Measurements from ENCODE around the gene FAIM2. TPM values are rescaled to one million over a fixed set of nuclear protein-coding genes. Genes with fewer than 3 reads are reported as not detected.

FAIM2 gene
- total and polyA plus RNA-seq, 9 donors: 3.6 to 16.1 (median 8.2) TPM

DNA sequence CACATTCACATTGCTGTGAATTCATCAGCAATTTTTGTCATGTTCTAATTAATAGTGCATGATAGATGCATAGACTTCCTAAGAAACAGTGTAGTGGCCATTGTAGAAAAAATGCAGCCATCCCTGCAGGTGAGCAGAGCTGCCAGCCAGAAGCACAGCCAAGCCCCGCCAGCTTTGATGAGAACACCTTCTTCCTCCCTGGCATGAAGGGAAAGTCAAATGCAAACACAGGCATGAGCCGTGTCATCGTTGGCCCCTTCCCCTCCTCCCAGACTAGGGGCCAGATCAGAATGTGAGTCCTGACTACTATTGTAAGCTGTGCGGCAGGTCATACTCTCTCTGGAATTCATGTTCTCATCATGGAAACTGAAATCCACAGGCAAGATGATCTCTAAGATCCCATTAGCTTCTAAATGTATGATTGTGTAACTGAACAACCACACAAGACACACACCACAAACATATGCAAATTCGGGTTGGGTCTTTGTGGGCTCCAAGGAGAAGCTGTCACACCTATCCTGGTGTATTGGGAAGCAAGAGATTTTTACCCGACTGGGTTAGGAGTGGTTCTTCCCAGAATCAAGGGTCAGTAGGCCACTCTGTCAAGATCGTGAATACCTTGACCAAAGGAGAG is 44.0 kb upstream of the FAIM2 start:
- 78% methylated on average over 3 of the region's 7 CpGs for WGBS (ENCODE audit: insufficient coverage)

DNA sequence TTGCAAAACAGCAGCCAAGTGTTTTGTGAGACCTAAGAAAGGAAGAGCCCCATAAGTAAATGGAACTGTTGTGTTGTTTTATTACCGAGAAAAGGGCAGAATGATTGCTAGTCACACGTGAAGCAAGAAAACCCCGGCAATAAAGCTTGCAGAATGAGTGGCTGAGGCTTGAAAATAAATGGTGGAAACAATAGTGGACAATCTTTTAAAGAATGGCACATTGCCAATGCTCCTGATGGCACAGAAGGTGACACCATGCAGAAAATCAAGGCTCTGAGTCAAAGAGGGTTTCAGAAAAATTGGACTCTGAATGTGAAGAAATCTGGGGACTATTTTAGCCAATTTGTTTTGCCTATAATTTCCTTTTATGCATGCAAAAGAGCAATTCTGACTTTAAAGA is 42.8 kb upstream of the FAIM2 start:
- WGBS (ENCODE audit: insufficient coverage): 61% methylated on average over 3 of the region's 3 CpGs
- DNase-seq: no peak
- H3K36me3 ChIP-seq (ENCODE audit: control insufficient read depth, insufficient read depth, low read length): no peaks in the 10 kb centered on the region
- no peak overlapping the region for H3K4me3 ChIP-seq (ENCODE audit: low read length)
- H3K27me3 ChIP-seq (ENCODE audit: control insufficient read depth, insufficient read depth, low read length): peaks cover 23% of the 10 kb centered on the region
- no peaks in the 10 kb centered on the region for H3K9me3 ChIP-seq (replicated peaks; ENCODE audit: control insufficient read depth, low read depth, low read length)
- H3K27ac ChIP-seq (ENCODE audit: low read length): no peak overlapping the region
- peaks cover 2% of the 10 kb centered on the region for H3K4me1 ChIP-seq (ENCODE audit: control insufficient read depth, insufficient read depth, low read length)

More for the DNA sequence above, 44.0 kb upstream of the FAIM2 start:
- Histone ChIP-seq H3K27me3 (ENCODE audit: control insufficient read depth, insufficient read depth, low read length) (peaks cover 25% of the 10 kb centered on the region), H3K27ac (ENCODE audit: low read length) (no peak overlapping the region), H3K9me3 (replicated peaks; ENCODE audit: control insufficient read depth, low read depth, low read length) (no peaks in the 10 kb centered on the region), H3K4me3 (ENCODE audit: low read length) (no peak overlapping the region), H3K36me3 (ENCODE audit: control insufficient read depth, insufficient read depth, low read length) (no peaks in the 10 kb centered on the region), H3K4me1 (ENCODE audit: control insufficient read depth, insufficient read depth, low read length) (peaks cover 2% of the 10 kb centered on the region)
- DNase-seq: no peak

DNA sequence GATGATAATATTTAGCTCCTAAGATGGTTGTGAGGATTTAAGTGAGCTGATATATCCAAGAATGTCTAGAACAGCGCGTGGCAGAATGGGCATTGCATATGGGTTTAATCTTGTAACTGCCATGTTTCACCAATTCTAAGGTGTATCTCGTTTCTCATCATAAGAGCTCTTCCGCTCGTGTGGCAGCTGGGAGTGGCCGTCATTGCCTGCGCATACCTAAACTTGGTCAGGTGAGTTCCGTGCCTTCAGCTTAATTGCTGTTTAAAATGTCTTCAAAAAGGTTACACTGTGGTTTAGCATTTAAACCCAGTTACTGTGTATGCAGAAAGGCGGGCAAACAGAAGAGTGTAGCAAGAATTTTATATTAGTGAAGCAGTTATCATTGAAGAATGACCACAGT is 42.4 kb upstream of the FAIM2 start:
- H3K4me3 ChIP-seq (ENCODE audit: low read length): no peak overlapping the region
- no peaks in the 10 kb centered on the region for H3K9me3 ChIP-seq (replicated peaks; ENCODE audit: control insufficient read depth, low read depth, low read length)
- H3K27ac ChIP-seq (ENCODE audit: low read length): no peak overlapping the region
- H3K4me1 ChIP-seq (ENCODE audit: control insufficient read depth, insufficient read depth, low read length): peaks cover 2% of the 10 kb centered on the region
- no peaks in the 10 kb centered on the region for H3K36me3 ChIP-seq (ENCODE audit: control insufficient read depth, insufficient read depth, low read length)
- H3K27me3 ChIP-seq (ENCODE audit: control insufficient read depth, insufficient read depth, low read length): peaks cover 22% of the 10 kb centered on the region
- WGBS (ENCODE audit: insufficient coverage): 89% methylated on average over 9 of the region's 9 CpGs
- no peak for DNase-seq

DNA sequence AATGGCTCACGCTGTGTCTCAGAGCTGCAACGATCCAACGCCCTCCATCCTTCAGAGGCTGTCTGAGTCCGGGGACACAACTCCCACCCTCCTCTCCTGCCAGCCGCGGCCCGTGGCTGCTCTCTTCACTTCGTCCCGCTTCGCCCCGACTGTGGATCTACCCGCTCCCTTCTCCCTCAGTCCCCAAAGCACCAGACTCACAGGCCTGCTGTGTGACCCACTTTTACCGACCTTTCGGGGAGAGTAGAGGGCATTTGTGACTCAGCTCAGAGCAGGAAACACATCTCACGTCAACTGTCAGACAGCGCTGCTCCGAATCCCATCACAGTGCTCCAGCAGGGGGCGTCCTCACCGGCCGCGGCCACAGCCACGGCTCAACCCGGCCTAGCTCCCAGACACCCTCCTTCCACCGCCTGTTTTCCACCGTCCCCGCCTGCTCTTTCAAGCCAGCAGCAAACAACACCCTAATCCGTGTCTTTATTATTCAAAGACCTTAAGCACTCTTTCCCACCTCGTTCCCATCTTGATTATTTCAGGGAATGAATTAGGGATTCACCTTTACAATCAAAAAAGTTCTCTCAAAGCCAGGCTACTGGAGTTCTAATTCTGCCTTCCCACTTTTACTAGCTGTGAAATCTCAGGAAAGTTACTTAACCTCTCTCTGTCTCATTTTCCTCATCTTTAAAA is 41.8 kb upstream of the FAIM2 start:
- WGBS (ENCODE audit: insufficient coverage): 2% methylated on average over 20 of the region's 28 CpGs
- DNase-seq: peak; percentile 77
- Histone ChIP-seq H3K9me3 (replicated peaks; ENCODE audit: control insufficient read depth, low read depth, low read length) (no peaks in the 10 kb centered on the region), H3K4me3 (ENCODE audit: low read length) (peak overlapping the region; percentile 19), H3K27ac (ENCODE audit: low read length) (no peak overlapping the region), H3K36me3 (ENCODE audit: control insufficient read depth, insufficient read depth, low read length) (no peaks in the 10 kb centered on the region), H3K27me3 (ENCODE audit: control insufficient read depth, insufficient read depth, low read length) (peaks cover 19% of the 10 kb centered on the region), H3K4me1 (ENCODE audit: control insufficient read depth, insufficient read depth, low read length) (peaks cover 2% of the 10 kb centered on the region)

DNA sequence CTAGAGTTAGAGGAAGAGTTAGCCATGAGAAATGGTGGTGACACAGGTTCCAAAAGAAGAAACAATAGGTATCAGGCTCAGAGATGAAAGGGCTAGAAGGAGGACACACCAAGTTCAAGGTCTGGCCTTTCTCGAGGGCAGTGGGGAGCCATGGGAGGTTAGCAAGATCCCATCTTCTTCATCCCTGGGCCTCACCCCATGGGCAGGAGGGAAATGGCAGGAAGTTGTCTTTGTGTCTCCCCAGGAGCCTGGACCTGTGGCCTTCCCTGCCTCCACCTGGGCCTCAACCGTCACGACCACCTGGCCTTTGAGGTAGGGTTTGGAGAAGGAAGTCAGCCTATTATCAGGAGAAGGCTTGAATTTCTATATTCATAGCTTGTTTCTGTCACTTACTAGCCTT is 41.0 kb upstream of the FAIM2 start:
- Histone ChIP-seq H3K4me3 (ENCODE audit: low read length) (no peak overlapping the region), H3K27me3 (ENCODE audit: control insufficient read depth, insufficient read depth, low read length) (peaks cover 19% of the 10 kb centered on the region), H3K36me3 (ENCODE audit: control insufficient read depth, insufficient read depth, low read length) (no peaks in the 10 kb centered on the region), H3K4me1 (ENCODE audit: control insufficient read depth, insufficient read depth, low read length) (peaks cover 2% of the 10 kb centered on the region), H3K27ac (ENCODE audit: low read length) (no peak overlapping the region), H3K9me3 (replicated peaks; ENCODE audit: control insufficient read depth, low read depth, low read length) (no peaks in the 10 kb centered on the region)
- WGBS (ENCODE audit: insufficient coverage): no CpG with 5 or more reads among the region's 3 CpGs
- DNase-seq: no peak

DNA sequence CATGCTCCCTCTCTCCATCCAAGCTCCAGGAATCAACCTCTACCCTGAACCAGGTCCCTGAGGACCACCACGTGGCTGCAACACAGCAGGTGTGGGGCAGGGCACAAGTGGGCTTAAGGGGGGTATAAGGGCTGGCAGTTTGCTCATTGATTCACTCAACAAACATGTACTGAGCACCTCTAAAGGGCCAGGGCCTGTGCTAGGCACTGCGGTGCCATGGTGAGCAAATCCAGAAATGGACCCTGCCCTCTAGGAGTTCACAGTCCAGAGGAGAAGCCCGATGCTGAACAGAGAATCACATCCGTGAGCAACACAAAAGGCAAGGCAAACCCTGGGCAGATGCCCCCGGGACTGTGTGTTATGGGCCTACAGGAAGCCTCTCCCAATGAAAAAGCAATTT is 40.3 kb upstream of the FAIM2 start:
- Histone ChIP-seq H3K27ac (ENCODE audit: low read length) (no peak overlapping the region), H3K4me3 (ENCODE audit: low read length) (no peak overlapping the region), H3K4me1 (ENCODE audit: control insufficient read depth, insufficient read depth, low read length) (peaks cover 2% of the 10 kb centered on the region), H3K27me3 (ENCODE audit: control insufficient read depth, insufficient read depth, low read length) (peaks cover 16% of the 10 kb centered on the region), H3K9me3 (replicated peaks; ENCODE audit: control insufficient read depth, low read depth, low read length) (no peaks in the 10 kb centered on the region), H3K36me3 (ENCODE audit: control insufficient read depth, insufficient read depth, low read length) (no peaks in the 10 kb centered on the region)
- DNase-seq: no peak
- 93% methylated on average over 4 of the region's 5 CpGs for WGBS (ENCODE audit: insufficient coverage)

DNA sequence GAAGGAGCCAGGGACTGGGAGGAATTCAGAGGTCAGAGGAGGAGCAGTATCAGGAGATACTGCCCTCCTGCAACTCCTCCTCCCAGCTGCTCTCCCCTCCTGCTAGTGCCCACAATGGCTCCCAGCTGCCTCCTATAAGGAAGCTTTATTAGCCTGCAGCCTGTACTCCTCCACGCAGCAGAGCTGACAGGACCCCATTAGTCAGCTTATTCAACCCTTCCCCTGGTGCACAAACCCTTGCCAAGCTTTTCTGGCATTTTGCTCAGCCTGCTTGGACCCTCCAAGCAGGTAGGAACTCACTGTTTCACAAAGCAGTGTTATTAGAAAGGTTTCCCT is 39.9 kb upstream of the FAIM2 start:
- 60% methylated on average over 1 of the region's 1 CpG for WGBS (ENCODE audit: insufficient coverage)
- Histone ChIP-seq H3K4me3 (ENCODE audit: low read length) (no peak overlapping the region), H3K27me3 (ENCODE audit: control insufficient read depth, insufficient read depth, low read length) (peaks cover 16% of the 10 kb centered on the region), H3K9me3 (replicated peaks; ENCODE audit: control insufficient read depth, low read depth, low read length) (no peaks in the 10 kb centered on the region), H3K4me1 (ENCODE audit: control insufficient read depth, insufficient read depth, low read length) (peaks cover 2% of the 10 kb centered on the region), H3K27ac (ENCODE audit: low read length) (no peak overlapping the region), H3K36me3 (ENCODE audit: control insufficient read depth, insufficient read depth, low read length) (no peaks in the 10 kb centered on the region)
- no peak for DNase-seq

DNA sequence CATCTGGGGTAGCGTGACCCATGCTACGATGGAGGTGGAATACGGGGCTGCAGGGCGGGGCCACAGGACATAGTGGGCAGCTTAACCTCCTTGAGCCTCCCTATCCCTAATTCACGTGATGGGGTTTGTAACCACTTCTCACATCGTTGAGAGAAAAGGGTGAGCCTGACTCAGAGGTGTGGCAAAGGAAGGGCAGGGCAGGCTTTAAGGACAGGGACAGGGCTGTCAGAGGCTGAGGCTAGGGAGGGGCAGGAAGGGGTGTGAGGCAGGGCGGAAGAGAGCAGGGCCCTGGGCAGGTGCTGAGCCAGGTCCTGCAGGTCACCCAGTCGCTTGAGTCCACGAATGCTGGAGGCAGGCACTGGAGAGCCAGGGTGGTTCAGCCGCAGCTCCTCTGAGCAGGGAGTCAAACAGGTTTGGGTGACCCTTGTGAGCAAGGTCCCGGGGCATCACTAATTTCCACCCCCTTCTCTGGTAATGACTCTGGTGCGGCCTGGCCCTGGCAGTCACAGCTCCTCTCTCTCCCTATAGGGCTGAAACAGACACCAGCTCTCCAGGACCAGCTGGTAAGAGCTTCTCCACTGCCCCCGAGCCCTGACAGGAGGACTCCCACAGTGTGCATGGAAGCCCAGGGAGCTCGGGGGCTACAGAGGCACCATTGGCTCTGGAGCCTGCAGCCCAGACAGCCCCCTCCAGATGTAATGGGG is 39.4 kb upstream of the FAIM2 start:
- WGBS (ENCODE audit: insufficient coverage): 71% methylated on average over 10 of the region's 14 CpGs
- no peak for DNase-seq
- H3K27ac ChIP-seq (ENCODE audit: low read length): no peak overlapping the region
- peaks cover 16% of the 10 kb centered on the region for H3K27me3 ChIP-seq (ENCODE audit: control insufficient read depth, insufficient read depth, low read length)
- H3K4me1 ChIP-seq (ENCODE audit: control insufficient read depth, insufficient read depth, low read length): peaks cover 2% of the 10 kb centered on the region
- no peak overlapping the region for H3K4me3 ChIP-seq (ENCODE audit: low read length)
- H3K9me3 ChIP-seq (replicated peaks; ENCODE audit: control insufficient read depth, low read depth, low read length): no peaks in the 10 kb centered on the region
- H3K36me3 ChIP-seq (ENCODE audit: control insufficient read depth, insufficient read depth, low read length): no peaks in the 10 kb centered on the region

DNA sequence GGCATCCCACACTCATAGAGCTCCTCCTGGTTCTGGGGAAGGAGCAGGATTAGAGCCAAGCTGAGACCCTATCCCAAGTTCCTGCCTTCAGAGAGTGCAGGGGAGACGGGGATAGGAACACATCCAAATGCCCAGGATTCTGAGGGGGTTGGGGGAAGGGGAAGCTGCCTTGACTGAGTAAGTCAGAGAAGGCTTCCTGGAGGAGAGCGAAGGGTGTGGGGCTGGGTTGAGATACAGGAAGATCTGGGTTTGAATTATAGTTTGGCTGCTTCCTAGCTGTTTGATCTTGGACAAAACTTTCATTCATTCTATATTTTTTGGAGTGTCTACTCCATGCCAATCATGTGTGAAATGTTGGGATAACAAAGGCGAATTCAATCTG is 38.8 kb upstream of the FAIM2 start:
- 91% methylated on average over 2 of the region's 3 CpGs for WGBS (ENCODE audit: insufficient coverage)
- Histone ChIP-seq H3K27me3 (ENCODE audit: control insufficient read depth, insufficient read depth, low read length) (peaks cover 16% of the 10 kb centered on the region), H3K4me1 (ENCODE audit: control insufficient read depth, insufficient read depth, low read length) (peaks cover 2% of the 10 kb centered on the region), H3K36me3 (ENCODE audit: control insufficient read depth, insufficient read depth, low read length) (no peaks in the 10 kb centered on the region), H3K4me3 (ENCODE audit: low read length) (no peak overlapping the region), H3K9me3 (replicated peaks; ENCODE audit: control insufficient read depth, low read depth, low read length) (no peaks in the 10 kb centered on the region), H3K27ac (ENCODE audit: low read length) (no peak overlapping the region)
- no peak for DNase-seq

All from muscle of leg (tissue), 11 donors.